Posterior cingulate gyrus (tissue), 11 donors: Measurements from ENCODE around the gene HAGH.

Experiments
- DNase-seq, 10 donors: peaks; one replicate each; pipeline versions ENCODE4 v3.0.0 to v3.0.0-alpha.2; 2020 to 2021; ENCODE audit warnings: mixed read lengths in 3 of 10
- intact Hi-C: fragments of 100-400 bp; cut with DNase I; formaldehyde crosslinking; loops from one replicate; pipeline ENCODE4 v1.15.1; 2023

The HAGH gene

GRCh38 chr16:1832838-1833454, 6.3 kb upstream of the HAGH start:
- DNase-seq: no peak
- intact Hi-C loops: no loop called here

- no peak for DNase-seq
Measured at GRCh38 chr16:1831186-1832075, 4.8 kb upstream of the HAGH start.

DNA sequence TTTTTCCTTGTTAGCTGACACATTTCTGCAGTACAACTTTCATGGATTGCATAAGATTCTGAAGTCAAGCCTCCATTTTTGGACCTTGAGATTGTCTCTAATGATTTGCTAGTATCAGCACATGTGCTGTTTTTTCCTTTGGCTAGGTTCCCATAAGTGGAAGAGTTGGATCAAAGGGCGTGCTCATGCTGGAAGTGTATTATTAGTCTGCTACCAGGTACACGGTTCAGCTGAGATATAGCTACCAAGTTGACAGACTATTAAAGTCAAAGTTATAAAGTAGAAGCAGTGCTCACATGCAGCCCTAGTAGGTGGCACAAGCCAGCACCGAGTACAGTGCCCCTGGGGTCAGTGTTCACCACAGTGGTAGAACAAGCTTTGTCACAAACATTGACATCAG, 3.6 kb upstream of the HAGH start:
- intact Hi-C loops: no loop called here
- DNase-seq: no peak

More at GRCh38 chr16:1831186-1832075, 4.8 kb upstream of the HAGH start:
- intact Hi-C loops: no loop called here

DNA sequence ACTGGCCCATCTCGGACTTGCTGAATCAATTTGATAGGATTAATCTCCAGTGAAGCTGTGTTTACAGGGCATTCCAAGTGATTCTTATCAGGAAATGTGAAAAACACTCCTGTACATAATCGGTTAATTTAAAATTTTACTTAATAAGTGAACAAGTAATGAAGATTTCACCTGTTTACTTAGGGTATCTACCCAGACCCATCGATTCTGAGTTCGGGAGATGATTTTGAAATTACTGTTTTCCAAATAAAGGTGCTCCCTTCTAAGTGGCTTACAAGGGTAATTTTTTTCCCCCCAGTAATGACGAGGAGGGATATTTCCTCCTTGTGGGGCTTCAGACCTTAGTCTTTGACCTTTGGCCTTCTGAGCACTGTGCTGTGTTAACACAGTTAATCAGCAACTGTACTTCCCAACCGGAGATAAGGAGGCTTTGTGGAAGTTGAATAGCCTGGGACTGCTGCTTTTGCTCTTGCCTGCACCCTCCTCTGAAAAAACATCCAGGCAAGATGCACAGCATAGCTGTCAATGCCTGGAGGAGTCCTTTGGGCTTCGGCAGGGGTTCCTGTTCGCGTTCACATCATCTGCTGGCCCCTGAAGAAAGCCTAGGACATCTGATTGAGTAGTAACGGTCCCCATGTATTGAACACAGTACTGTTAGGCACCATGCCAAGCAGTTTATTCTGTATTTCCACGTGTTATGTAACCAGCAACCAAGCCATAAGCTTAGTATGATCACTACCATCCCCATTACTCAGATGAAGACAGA, 2.2 kb upstream of the HAGH start:
- intact Hi-C loops: loop anchor here (5.0 kb wide), 1 partner anchor 57 kb away; the partner anchor contains the start of genes EME2, MRPS34 and NME3

DNA sequence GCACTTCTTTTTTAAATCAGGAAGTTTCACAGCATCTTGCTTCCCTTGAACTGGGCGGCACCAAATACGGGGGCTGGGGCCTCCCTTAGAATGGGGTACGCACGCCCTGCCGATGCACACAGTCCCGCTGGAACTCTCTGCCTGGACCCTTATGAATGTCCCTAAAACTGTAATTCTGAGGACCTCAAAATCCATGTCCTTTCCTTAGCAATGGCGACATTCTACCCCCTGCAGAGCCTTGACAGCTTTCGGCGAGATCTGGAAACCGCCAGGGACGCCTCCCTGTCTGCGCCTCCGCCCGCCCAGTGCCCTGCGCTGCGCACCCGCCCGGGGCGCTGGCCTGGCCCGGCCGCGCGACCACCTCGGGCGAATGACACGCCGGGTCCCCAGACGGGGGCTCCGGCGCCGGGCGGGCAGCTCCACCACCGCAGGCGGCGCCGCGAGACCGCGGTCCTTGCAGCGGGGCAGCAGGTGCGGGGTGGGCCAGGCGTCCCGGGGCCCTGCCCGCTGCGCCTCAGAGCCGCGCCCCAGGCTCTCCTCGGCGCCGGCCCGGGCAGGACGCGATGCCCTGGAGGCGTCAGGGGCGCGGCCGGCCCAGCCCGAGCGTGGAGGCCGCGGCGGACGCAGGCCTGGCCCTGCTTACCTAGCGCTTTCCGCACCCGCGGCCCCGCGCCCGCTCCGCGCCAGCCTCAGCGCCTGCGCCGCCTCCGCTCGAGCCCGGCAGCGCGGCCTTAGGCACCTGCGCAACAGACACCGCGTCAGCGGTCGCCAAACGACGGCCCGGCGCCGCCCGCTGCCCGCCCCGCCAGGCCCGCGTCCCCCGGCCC, 548 bp downstream of the HAGH start:
- intact Hi-C loops: loop anchor here (5.0 kb wide), 1 partner anchor 54 kb away; the partner anchor contains the start of genes EME2, MRPS34 and NME3
- peak in 7 of 10 donors; percentile 31 to 94 (median 57) for DNase-seq

More for the DNA sequence above, 2.2 kb upstream of the HAGH start:
- DNase-seq: no peak

DNA sequence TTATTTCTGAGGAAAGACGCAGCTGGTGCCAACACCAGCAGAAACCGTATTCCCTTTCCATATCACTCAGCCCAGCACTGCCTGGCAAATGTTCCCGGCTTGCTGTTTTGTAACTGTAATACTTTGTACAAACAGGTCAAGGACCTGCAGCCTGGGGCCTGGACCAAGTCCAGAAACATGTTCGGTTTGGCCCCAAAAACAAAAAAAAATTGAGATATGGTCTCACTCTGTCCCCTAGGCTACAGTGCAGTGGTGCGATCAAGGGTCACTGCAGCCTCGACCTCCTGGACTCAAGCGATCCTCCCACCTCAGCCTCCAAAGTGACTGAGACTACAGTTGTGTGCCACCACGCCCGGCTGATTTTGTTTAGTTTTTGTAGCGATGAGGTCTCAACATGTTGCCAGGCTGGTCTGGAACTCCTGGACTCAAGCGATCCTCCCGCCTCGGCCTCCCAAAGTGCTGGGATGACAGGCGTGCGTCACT, 1.2 kb downstream of the HAGH start:
- no peak for DNase-seq
- intact Hi-C loops: loop anchor here (5.0 kb wide), 1 partner anchor 53 kb away; the partner anchor contains the start of genes EME2, MRPS34 and NME3

GRCh38 chr16:1823821-1824220, 2.8 kb downstream of the HAGH start:
- peak; percentile 26 to 94 (median 70) for DNase-seq
- intact Hi-C loops: no loop called here

DNA sequence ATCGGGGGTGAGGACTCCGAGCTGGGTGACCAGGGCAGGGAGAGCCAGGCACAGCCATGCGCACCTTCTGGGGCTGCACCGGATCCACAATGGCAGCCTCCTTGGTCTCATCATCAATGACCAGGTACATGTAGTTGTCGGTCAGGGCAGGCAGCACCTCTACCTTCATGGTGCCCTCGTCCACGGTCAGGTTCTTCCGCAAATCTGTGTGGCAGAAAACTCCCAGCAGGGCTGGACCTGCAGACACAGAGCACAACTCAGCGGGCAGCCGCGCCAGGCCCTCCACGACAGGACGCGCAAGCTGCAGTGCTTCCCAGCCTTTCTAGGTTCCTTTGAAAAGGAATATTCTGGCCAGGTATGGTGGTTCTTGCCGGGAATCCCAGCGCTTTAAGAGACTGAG, 3.8 kb downstream of the HAGH start:
- intact Hi-C loops: no loop called here
- DNase-seq: no peak

DNA sequence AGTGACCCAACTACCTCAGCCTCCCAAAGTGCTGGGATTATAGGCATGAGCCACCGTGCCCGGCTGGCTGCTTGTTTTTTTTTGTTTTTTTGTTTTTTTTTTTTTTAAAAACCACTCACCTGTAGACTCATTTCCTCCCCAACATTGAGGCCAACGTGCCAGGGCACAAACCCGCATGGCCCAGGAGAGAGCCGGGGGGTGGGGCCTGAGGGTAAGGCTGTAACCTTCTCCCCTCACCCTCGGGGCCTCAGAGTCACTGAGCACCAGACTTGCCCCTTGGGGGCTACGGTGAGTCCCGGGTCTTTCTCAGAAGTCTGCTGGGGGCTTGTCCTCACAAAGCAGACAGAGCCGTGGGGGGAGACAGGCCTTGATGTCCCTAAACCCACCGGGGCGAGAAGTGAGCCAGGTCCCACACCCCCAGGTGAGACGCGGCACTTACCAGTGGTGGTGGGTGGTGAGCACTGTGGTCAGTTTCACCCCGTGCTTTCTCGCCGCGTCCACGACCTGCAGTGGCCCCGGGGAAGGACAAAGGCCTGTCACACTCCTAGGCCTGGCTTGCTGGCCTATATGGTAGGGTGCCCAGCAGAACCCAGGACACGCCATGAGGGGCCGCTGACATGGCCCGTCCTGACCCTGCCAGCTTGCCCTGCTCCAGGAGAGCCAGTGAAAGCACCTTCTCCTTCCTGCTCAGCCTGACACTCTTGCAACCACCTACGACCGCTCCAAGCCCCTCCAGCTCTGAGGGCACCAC, 4.6 kb downstream of the HAGH start:
- intact Hi-C loops: no loop called here
- DNase-seq: peak in 2 of 10 donors; percentile 73 to 77

- intact Hi-C loops: no loop called here
- DNase-seq: peak in 1 of 10 donors; percentile 62
Measured at GRCh38 chr16:1820946-1821290, 5.7 kb downstream of the HAGH start.

DNA sequence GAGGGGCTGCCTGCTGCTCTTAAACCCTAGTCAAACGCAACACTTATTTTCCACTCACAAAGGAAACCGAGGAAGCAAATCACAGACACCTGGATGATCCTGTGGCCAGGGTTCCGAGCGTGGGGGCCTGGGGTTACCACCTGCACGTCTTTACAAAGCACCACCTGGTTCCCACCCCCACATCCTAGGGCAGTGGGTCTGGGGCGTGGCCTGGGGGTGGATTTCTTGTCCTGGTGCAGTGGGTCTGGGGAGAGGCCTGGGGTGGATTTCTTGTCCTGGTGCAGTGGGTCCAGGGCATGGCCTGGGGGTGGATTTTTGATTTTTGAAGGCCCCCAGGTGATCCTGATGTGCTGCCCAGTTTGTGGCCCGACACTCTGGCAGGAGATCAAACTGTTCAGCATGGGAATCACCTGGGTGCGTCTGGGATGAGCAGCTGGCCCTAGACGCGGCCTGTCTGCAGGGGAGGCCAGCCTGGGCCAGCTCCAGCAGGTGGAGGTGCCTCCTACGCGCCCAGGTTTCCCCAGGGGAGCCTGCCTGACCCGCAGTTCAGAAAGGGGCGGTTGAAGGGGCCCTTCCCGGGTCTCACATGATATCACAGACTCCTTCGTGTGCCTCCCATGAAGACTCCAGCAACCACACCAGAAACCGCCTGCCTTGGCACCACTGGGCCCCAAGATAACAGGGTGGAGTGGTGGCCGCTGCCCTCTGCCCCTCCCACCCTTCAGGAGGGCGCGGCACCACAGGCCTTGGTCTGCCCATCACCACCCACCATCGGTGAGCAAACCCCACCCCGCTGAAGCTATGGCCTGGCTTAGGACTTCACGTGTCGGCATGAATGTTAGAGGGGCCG, 6.3 kb downstream of the HAGH start:
- intact Hi-C loops: no loop called here
- DNase-seq: no peak

GRCh38 chr16:1819611-1820010, 7.0 kb downstream of the HAGH start:
- intact Hi-C loops: no loop called here
- peak in 1 of 10 donors; percentile 54 for DNase-seq

GRCh38 chr16:1818873-1819525, 7.6 kb downstream of the HAGH start:
- intact Hi-C loops: no loop called here
- DNase-seq: peak in 1 of 10 donors; percentile 49

GRCh38 chr16:1818204-1818872, 8.3 kb downstream of the HAGH start:
- intact Hi-C loops: no loop called here
- no peak for DNase-seq

GRCh38 chr16:1817716-1818115, 8.9 kb downstream of the HAGH start:
- intact Hi-C loops: no loop called here
- peak in 1 of 10 donors; percentile 76 for DNase-seq

DNA sequence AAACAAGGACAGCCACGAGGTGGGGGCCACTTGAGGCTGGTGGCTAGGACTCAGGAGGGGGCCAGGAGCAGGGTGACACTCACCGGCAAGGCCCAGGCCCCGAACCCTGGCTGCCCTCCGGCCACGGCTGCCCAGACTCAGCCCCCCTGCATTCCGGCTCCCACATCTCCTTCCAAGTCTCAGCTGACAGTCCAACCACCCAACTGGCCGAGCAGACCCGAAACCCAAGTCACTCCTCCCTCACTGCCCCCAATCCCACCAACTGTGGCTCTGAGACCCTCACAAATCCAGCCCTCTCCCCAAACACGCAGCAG, 9.4 kb downstream of the HAGH start:
- no peak for DNase-seq
- intact Hi-C loops: no loop called here
